ENCODE data around the gene GRN. TPM values are rescaled to one million over a fixed set of nuclear protein-coding genes. Genes with fewer than 3 reads are reported as not detected.

GRN gene
- total RNA-seq, 1 donor from 2014 or later, result 327 TPM

- Histone ChIP-seq H3K4me1 (ENCODE audit: insufficient read depth, low read length) (no peaks in the 10 kb centered on the region), H2AFZ (ENCODE audit: low read depth, low read length) (no peak overlapping the region), H3K4me3 (ENCODE audit: insufficient read depth, low read depth, low read length) (no peak overlapping the region), H3K9ac (ENCODE audit: low read length) (no peak overlapping the region), H3K79me2 (ENCODE audit: insufficient read depth, low read length) (no peaks in the 10 kb centered on the region), H3K9me3 (ENCODE audit: insufficient read depth, low read depth, low read length) (no peaks in the 10 kb centered on the region), H3K27me3 (ENCODE audit: insufficient read depth, low read length) (peaks cover 2% of the 10 kb centered on the region), H4K20me1 (ENCODE audit: insufficient read depth, low read length) (no peaks in the 10 kb centered on the region), H3K4me2 (ENCODE audit: low read length) (no peak overlapping the region), H3K36me3 (ENCODE audit: insufficient read depth, low read length) (no peaks in the 10 kb centered on the region), H3K27ac (ENCODE audit: low read depth, low read length) (no peak overlapping the region)
- DNase-seq (ENCODE audit: low read depth), result no peak
- H3K27me3 Mint-ChIP-seq (ENCODE audit: low read depth, unreplicated experiment), result peaks cover 18% of the 10 kb centered on the region
- no peak overlapping the region for H3K4me3 Mint-ChIP-seq (ENCODE audit: unreplicated experiment)
- H3K9me3 Mint-ChIP-seq (ENCODE audit: unreplicated experiment), result no peaks in the 10 kb centered on the region
- TF ChIP-seq EZH2 (IDR thresholded peaks at IDR 0.05; ENCODE audit: insufficient read depth, low read length), result no peak
- no peak for TF ChIP-seq CTCF (IDR thresholded peaks at IDR 0.05; ENCODE audit: insufficient read depth, low read depth, low read length)
- H3K4me1 Mint-ChIP-seq (ENCODE audit: low read depth, unreplicated experiment), result no peaks in the 10 kb centered on the region
- no peaks in the 10 kb centered on the region for H3K36me3 Mint-ChIP-seq (ENCODE audit: low read depth, unreplicated experiment)
- FAIRE-seq, result no peak
- no peak overlapping the region for H3K27ac Mint-ChIP-seq (ENCODE audit: unreplicated experiment)
Observed at GRCh38 chr17:44375196-44376017, 30.3 kb downstream of the GRN start.

GRCh38 chr17:44376124-44376523 is 31.0 kb downstream of the GRN start:
- Mint-ChIP-seq H3K4me3 (ENCODE audit: unreplicated experiment) (no peak overlapping the region), H3K36me3 (ENCODE audit: low read depth, unreplicated experiment) (no peaks in the 10 kb centered on the region), H3K27ac (ENCODE audit: unreplicated experiment) (no peak overlapping the region), H3K27me3 (ENCODE audit: low read depth, unreplicated experiment) (peaks cover 18% of the 10 kb centered on the region), H3K9me3 (ENCODE audit: unreplicated experiment) (no peaks in the 10 kb centered on the region), H3K4me1 (ENCODE audit: low read depth, unreplicated experiment) (no peaks in the 10 kb centered on the region)
- no peaks in the 10 kb centered on the region for H4K20me1 ChIP-seq (ENCODE audit: insufficient read depth, low read length)
- no peak overlapping the region for H3K27ac ChIP-seq (ENCODE audit: low read depth, low read length)
- DNase-seq (ENCODE audit: low read depth) (no peak), FAIRE-seq (no peak)
- no peak overlapping the region for H2AFZ ChIP-seq (ENCODE audit: low read depth, low read length)
- no peaks in the 10 kb centered on the region for H3K36me3 ChIP-seq (ENCODE audit: insufficient read depth, low read length)
- H3K27me3 ChIP-seq (ENCODE audit: insufficient read depth, low read length), result peaks cover 6% of the 10 kb centered on the region
- no peaks in the 10 kb centered on the region for H3K9me3 ChIP-seq (ENCODE audit: insufficient read depth, low read depth, low read length)
- TF ChIP-seq EZH2 (IDR thresholded peaks at IDR 0.05; ENCODE audit: insufficient read depth, low read length) (no peak), CTCF (IDR thresholded peaks at IDR 0.05; ENCODE audit: insufficient read depth, low read depth, low read length) (peak; percentile 20)
- no peaks in the 10 kb centered on the region for H3K79me2 ChIP-seq (ENCODE audit: insufficient read depth, low read length)
- H3K4me2 ChIP-seq (ENCODE audit: low read length), result no peak overlapping the region
- no peak overlapping the region for H3K9ac ChIP-seq (ENCODE audit: low read length)
- no peak overlapping the region for H3K4me3 ChIP-seq (ENCODE audit: insufficient read depth, low read depth, low read length)
- no peaks in the 10 kb centered on the region for H3K4me1 ChIP-seq (ENCODE audit: insufficient read depth, low read length)

GRCh38 chr17:44376779-44377178 is 31.7 kb downstream of the GRN start:
- H3K27ac ChIP-seq (ENCODE audit: low read depth, low read length), result no peak overlapping the region
- FAIRE-seq, result no peak
- no peaks in the 10 kb centered on the region for H4K20me1 ChIP-seq (ENCODE audit: insufficient read depth, low read length)
- no peak overlapping the region for H3K4me2 ChIP-seq (ENCODE audit: low read length)
- Mint-ChIP-seq H3K9me3 (ENCODE audit: unreplicated experiment) (no peaks in the 10 kb centered on the region), H3K27ac (ENCODE audit: unreplicated experiment) (no peak overlapping the region), H3K4me3 (ENCODE audit: unreplicated experiment) (no peak overlapping the region), H3K4me1 (ENCODE audit: low read depth, unreplicated experiment) (no peaks in the 10 kb centered on the region), H3K27me3 (ENCODE audit: low read depth, unreplicated experiment) (peaks cover 17% of the 10 kb centered on the region), H3K36me3 (ENCODE audit: low read depth, unreplicated experiment) (no peaks in the 10 kb centered on the region)
- no peaks in the 10 kb centered on the region for H3K4me1 ChIP-seq (ENCODE audit: insufficient read depth, low read length)
- H3K27me3 ChIP-seq (ENCODE audit: insufficient read depth, low read length), result peaks cover 7% of the 10 kb centered on the region
- no peaks in the 10 kb centered on the region for H3K9me3 ChIP-seq (ENCODE audit: insufficient read depth, low read depth, low read length)
- no peak overlapping the region for H3K9ac ChIP-seq (ENCODE audit: low read length)
- no peak for DNase-seq (ENCODE audit: low read depth)
- H2AFZ ChIP-seq (ENCODE audit: low read depth, low read length), result no peak overlapping the region
- no peaks in the 10 kb centered on the region for H3K36me3 ChIP-seq (ENCODE audit: insufficient read depth, low read length)
- no peak overlapping the region for H3K4me3 ChIP-seq (ENCODE audit: insufficient read depth, low read depth, low read length)
- H3K79me2 ChIP-seq (ENCODE audit: insufficient read depth, low read length), result no peaks in the 10 kb centered on the region
- TF ChIP-seq EZH2 (IDR thresholded peaks at IDR 0.05; ENCODE audit: insufficient read depth, low read length) (no peak), CTCF (IDR thresholded peaks at IDR 0.05; ENCODE audit: insufficient read depth, low read depth, low read length) (no peak)

All from astrocyte (in vitro differentiated cells and primary cell).